ENCODE measurements around the gene PSAP. TPM values are rescaled to one million over a fixed set of nuclear protein-coding genes. Genes with fewer than 3 reads are reported as not detected.
A peak's percentile ranks its signal among the peaks of the same experiment; 100 is the strongest.

PSAP gene
- total RNA-seq, 2 donors from 2014 or later, result 488 to 516 TPM

- peaks cover 47% of the 10 kb centered on the region for H3K4me1 ChIP-seq
- ATAC-seq, result peak; percentile 67
- DNase-seq, result peak; percentile 45 to 69 (median 57)
- no peaks in the 10 kb centered on the region for H3K36me3 ChIP-seq (replicated peaks in 1 of 2; ENCODE audit: insufficient read depth in 1 of 2, low read depth in 2 of 2)
- no peaks in the 10 kb centered on the region for H3K9me3 ChIP-seq
- TF ChIP-seq CTCF (IDR thresholded peaks at IDR 0.05), result no peak
- TF ChIP-seq POLR2A (IDR thresholded peaks at IDR 0.05), result no peak
- 47% methylated on average over 6 to 10 of the region's 10 CpGs for WGBS, 2 donors
- intact Hi-C loops (cut with DNase I), result no loop called here
- H3K27me3 ChIP-seq, result no peaks in the 10 kb centered on the region
- H3K4me3 ChIP-seq, result no peak overlapping the region
- H3K27ac ChIP-seq, result peak overlapping the region; percentile 25 to 79 (median 58)
Observed at GRCh38 chr10:71766717-71767419, 84.2 kb downstream of the PSAP start.

Small RNA genes lying within 50 kb of the gene (microRNA-seq; reads per million reads assigned to microRNA genes)
- gene MIR7152 (ENCODE audit: borderline number of aligned reads in 2 of 2, borderline replicate concordance in 2 of 2), result 0 to 0.93 reads per million in 2 donors

Small RNA genes lying within 50 kb of the gene (small RNA-seq; reads per million reads assigned to genes)
- gene MIR7152, result not detected
- gene RNU7-38P, result not detected

Other genes with a start within 250 kb of the PSAP start
- not detected for gene C10orf105, start 131.5 kb downstream of the PSAP start, total RNA-seq
- 10 to 100 TPM; 14.8 to 17.1 TPM for gene VSIR, start 77.7 kb downstream of the PSAP start, total RNA-seq
- gene CHST3, start 113.1 kb upstream of the PSAP start, total RNA-seq, result 10 to 100 TPM in 1 of 2 donors, 1 to 10 TPM in 1; 8.6 to 19.4 TPM
- gene SPOCK2, start 237.3 kb upstream of the PSAP start, total RNA-seq, result 1 to 10 TPM; 2.0 to 7.3 TPM

Data from body of pancreas (tissue), 4 donors.